ENCODE measurements around the gene DPH6. TPM values are rescaled to one million over a fixed set of nuclear protein-coding genes. Genes with fewer than 3 reads are reported as not detected.
"Not testable (repeated sequence)": the region's sequence is repeated elsewhere in the genome, so short reads cannot be mapped to it uniquely, and the experiment has no call there.

DPH6 gene
- polyA plus RNA-seq, 2 donors, result 6.8 to 10.7 TPM

DNA sequence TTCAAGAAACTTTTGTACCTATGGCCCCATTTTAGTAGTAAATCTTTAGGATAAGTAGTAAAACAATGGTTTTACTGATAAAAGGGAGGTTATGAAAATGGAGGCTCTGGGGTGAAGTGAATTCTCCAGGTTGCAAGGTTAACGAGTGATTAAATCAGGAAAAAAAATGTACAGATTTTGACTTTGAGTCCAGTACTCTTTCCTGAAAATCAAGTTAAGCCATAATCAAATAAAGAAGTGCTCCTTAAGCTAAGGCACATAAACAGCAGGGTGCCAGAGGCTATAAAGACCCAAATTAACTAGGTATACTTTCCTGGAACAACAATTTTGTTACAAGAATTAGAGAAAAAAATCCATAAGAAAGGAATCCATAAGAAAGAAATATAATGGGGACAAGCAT is 114.7 kb downstream of the DPH6 start:
- Histone ChIP-seq H3K36me3 (ENCODE audit: control insufficient read depth in 2 of 2, insufficient read depth in 2 of 2, low read length in 1 of 2) (no peaks in the 10 kb centered on the region), H3K9me3 (ENCODE audit: control insufficient read depth in 2 of 2, insufficient read depth in 1 of 2, low read depth in 1 of 2, low read length in 1 of 2) (no peaks in the 10 kb centered on the region), H3K27me3 (ENCODE audit: control insufficient read depth in 1 of 2, insufficient read depth in 2 of 2, low read length in 2 of 2) (no peaks in the 10 kb centered on the region), H3K27ac (ENCODE audit: low read depth in 2 of 2, low read length in 1 of 2) (no peak overlapping the region), H3K4me3 (ENCODE audit: low read depth in 1 of 2, low read length in 2 of 2) (no peak overlapping the region), H3K4me1 (ENCODE audit: control insufficient read depth in 2 of 2, insufficient read depth in 2 of 2, low read length in 1 of 2) (no peaks in the 10 kb centered on the region)
- 88 to 94% methylated on average over 1 of the region's 1 CpG for WGBS, 2 donors

- Histone ChIP-seq H3K36me3 (ENCODE audit: control insufficient read depth in 2 of 2, insufficient read depth in 2 of 2, low read length in 1 of 2) (no peaks in the 10 kb centered on the region), H3K4me1 (ENCODE audit: control insufficient read depth in 2 of 2, insufficient read depth in 2 of 2, low read length in 1 of 2) (no peaks in the 10 kb centered on the region), H3K4me3 (ENCODE audit: low read depth in 1 of 2, low read length in 2 of 2) (no peak overlapping the region), H3K9me3 (ENCODE audit: control insufficient read depth in 2 of 2, insufficient read depth in 1 of 2, low read depth in 1 of 2, low read length in 1 of 2) (no peaks in the 10 kb centered on the region), H3K27me3 (ENCODE audit: control insufficient read depth in 1 of 2, insufficient read depth in 2 of 2, low read length in 2 of 2) (no peaks in the 10 kb centered on the region), H3K27ac (ENCODE audit: low read depth in 2 of 2, low read length in 1 of 2) (no peak overlapping the region)
These were observed 115.7 kb downstream of the DPH6 start for GRCh38 chr15:35430301-35430700.

GRCh38 chr15:35427496-35427895 is 118.5 kb downstream of the DPH6 start:
- Histone ChIP-seq H3K27ac (ENCODE audit: low read depth in 2 of 2, low read length in 1 of 2) (no peak overlapping the region), H3K4me3 (ENCODE audit: low read depth in 1 of 2, low read length in 2 of 2) (no peak overlapping the region), H3K9me3 (ENCODE audit: control insufficient read depth in 2 of 2, insufficient read depth in 1 of 2, low read depth in 1 of 2, low read length in 1 of 2) (no peaks in the 10 kb centered on the region), H3K36me3 (ENCODE audit: control insufficient read depth in 2 of 2, insufficient read depth in 2 of 2, low read length in 1 of 2) (no peaks in the 10 kb centered on the region), H3K27me3 (ENCODE audit: control insufficient read depth in 1 of 2, insufficient read depth in 2 of 2, low read length in 2 of 2) (no peaks in the 10 kb centered on the region), H3K4me1 (ENCODE audit: control insufficient read depth in 2 of 2, insufficient read depth in 2 of 2, low read length in 1 of 2) (no peaks in the 10 kb centered on the region)

DNA sequence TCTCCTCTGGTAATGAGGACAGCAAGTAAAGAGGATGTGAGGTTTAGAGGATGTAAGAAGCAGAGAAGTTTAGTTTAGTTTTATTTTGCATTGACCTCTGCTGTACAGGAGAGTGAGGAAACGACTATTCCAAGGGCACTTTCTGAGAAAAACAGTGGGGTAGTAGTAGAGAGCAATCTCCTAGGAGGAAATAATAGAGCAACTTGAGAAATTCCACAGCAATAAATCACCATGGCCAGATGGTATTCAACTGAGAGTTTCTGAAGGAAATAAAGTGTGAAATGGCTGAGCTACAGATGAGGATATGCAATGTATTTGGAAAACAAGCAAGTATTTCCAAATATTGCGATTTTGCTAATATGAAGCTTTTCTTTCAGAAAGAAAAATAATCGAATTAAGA is 118.9 kb downstream of the DPH6 start:
- Histone ChIP-seq H3K27me3 (ENCODE audit: control insufficient read depth in 1 of 2, insufficient read depth in 2 of 2, low read length in 2 of 2) (no peaks in the 10 kb centered on the region), H3K4me3 (ENCODE audit: low read depth in 1 of 2, low read length in 2 of 2) (no peak overlapping the region), H3K4me1 (ENCODE audit: control insufficient read depth in 2 of 2, insufficient read depth in 2 of 2, low read length in 1 of 2) (no peaks in the 10 kb centered on the region), H3K36me3 (ENCODE audit: control insufficient read depth in 2 of 2, insufficient read depth in 2 of 2, low read length in 1 of 2) (no peaks in the 10 kb centered on the region), H3K9me3 (ENCODE audit: control insufficient read depth in 2 of 2, insufficient read depth in 1 of 2, low read depth in 1 of 2, low read length in 1 of 2) (no peaks in the 10 kb centered on the region), H3K27ac (ENCODE audit: low read depth in 2 of 2, low read length in 1 of 2) (no peak overlapping the region)
- 74% methylated on average over 3 of the region's 3 CpGs for WGBS, 2 donors

GRCh38 chr15:35410775-35411174 is 135.2 kb downstream of the DPH6 start:
- Histone ChIP-seq H3K9me3 (ENCODE audit: control insufficient read depth in 2 of 2, insufficient read depth in 1 of 2, low read depth in 1 of 2, low read length in 1 of 2) (no peaks in the 10 kb centered on the region), H3K4me3 (ENCODE audit: low read depth in 1 of 2, low read length in 2 of 2) (no peak overlapping the region), H3K4me1 (ENCODE audit: control insufficient read depth in 2 of 2, insufficient read depth in 2 of 2, low read length in 1 of 2) (no peaks in the 10 kb centered on the region), H3K36me3 (ENCODE audit: control insufficient read depth in 2 of 2, insufficient read depth in 2 of 2, low read length in 1 of 2) (no peaks in the 10 kb centered on the region), H3K27me3 (ENCODE audit: control insufficient read depth in 1 of 2, insufficient read depth in 2 of 2, low read length in 2 of 2) (no peaks in the 10 kb centered on the region), H3K27ac (ENCODE audit: low read depth in 2 of 2, low read length in 1 of 2) (no peak overlapping the region)
- 88 to 93% methylated on average over 1 of the region's 1 CpG for WGBS, 2 donors

GRCh38 chr15:35399901-35400300 is 146.1 kb downstream of the DPH6 start:
- Histone ChIP-seq H3K4me3 (ENCODE audit: low read depth in 1 of 2, low read length in 2 of 2) (no peak overlapping the region), H3K27me3 (ENCODE audit: control insufficient read depth in 1 of 2, insufficient read depth in 2 of 2, low read length in 2 of 2) (no peaks in the 10 kb centered on the region), H3K36me3 (ENCODE audit: control insufficient read depth in 2 of 2, insufficient read depth in 2 of 2, low read length in 1 of 2) (no peaks in the 10 kb centered on the region), H3K4me1 (ENCODE audit: control insufficient read depth in 2 of 2, insufficient read depth in 2 of 2, low read length in 1 of 2) (no peaks in the 10 kb centered on the region), H3K27ac (ENCODE audit: low read depth in 2 of 2, low read length in 1 of 2) (no peak overlapping the region), H3K9me3 (ENCODE audit: control insufficient read depth in 2 of 2, insufficient read depth in 1 of 2, low read depth in 1 of 2, low read length in 1 of 2) (no peaks in the 10 kb centered on the region)
- WGBS, 2 donors, result 92 to 95% methylated on average over 3 of the region's 3 CpGs

DNA sequence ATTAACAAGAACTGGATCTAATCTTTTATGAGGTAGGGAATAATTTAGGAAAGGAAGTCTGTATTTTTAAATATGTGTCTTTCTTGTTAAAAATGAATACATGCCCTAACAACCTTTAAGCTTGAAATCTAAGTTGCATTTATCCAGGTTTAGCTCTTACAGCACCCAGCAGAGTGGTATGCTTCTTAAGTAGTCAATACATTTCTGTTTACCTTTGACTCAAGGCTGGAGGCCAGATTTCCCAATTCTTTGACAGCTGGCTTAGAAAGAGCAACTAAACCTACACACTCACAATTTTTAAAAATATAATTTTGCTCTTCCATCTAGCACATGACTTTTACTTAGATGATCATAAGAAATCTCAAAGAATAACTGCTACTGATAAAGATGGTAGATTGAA is 148.9 kb downstream of the DPH6 start:
- no peaks in the 10 kb centered on the region for H3K36me3 ChIP-seq (ENCODE audit: control insufficient read depth in 2 of 2, insufficient read depth in 2 of 2, low read length in 1 of 2)
- H3K4me1 ChIP-seq (ENCODE audit: control insufficient read depth in 2 of 2, insufficient read depth in 2 of 2, low read length in 1 of 2), result no peaks in the 10 kb centered on the region
- no peaks in the 10 kb centered on the region for H3K27me3 ChIP-seq (ENCODE audit: control insufficient read depth in 1 of 2, insufficient read depth in 2 of 2, low read length in 2 of 2)
- no peaks in the 10 kb centered on the region for H3K9me3 ChIP-seq (ENCODE audit: control insufficient read depth in 2 of 2, insufficient read depth in 1 of 2, low read depth in 1 of 2, low read length in 1 of 2)
- H3K4me3 ChIP-seq (ENCODE audit: low read depth in 1 of 2, low read length in 2 of 2), result no peak overlapping the region
- no peak overlapping the region for H3K27ac ChIP-seq (ENCODE audit: low read depth in 2 of 2, low read length in 1 of 2)

DNA sequence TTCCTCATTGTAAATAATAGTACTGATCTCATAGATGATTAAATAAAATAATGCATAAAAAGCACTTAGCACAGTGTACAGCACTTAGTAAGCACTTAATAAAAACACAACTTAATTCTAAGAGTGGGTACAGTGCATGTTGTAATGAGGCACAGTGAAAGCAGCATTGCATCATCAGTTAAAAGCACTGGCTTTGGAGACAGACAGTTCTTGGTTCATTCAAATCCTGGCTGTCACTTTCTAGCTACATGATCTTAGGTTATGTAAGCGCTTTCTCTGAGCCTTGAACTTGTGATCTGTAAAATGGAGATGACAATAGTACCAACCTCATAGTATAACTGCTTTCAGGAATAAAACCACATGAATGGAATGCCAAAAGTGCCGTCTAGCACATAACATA is 151.5 kb downstream of the DPH6 start:
- no peak overlapping the region for H3K27ac ChIP-seq (ENCODE audit: low read depth in 2 of 2, low read length in 1 of 2)
- 97 to 98% methylated on average over 2 of the region's 2 CpGs for WGBS, 2 donors
- H3K4me3 ChIP-seq (ENCODE audit: low read depth in 1 of 2, low read length in 2 of 2), result no peak overlapping the region
- H3K36me3 ChIP-seq (ENCODE audit: control insufficient read depth in 2 of 2, insufficient read depth in 2 of 2, low read length in 1 of 2), result no peaks in the 10 kb centered on the region
- no peaks in the 10 kb centered on the region for H3K27me3 ChIP-seq (ENCODE audit: control insufficient read depth in 1 of 2, insufficient read depth in 2 of 2, low read length in 2 of 2)
- no peaks in the 10 kb centered on the region for H3K4me1 ChIP-seq (ENCODE audit: control insufficient read depth in 2 of 2, insufficient read depth in 2 of 2, low read length in 1 of 2)
- H3K9me3 ChIP-seq (ENCODE audit: control insufficient read depth in 2 of 2, insufficient read depth in 1 of 2, low read depth in 1 of 2, low read length in 1 of 2), result peaks cover 0 to 2% of the 10 kb centered on the region in 2 donors

DNA sequence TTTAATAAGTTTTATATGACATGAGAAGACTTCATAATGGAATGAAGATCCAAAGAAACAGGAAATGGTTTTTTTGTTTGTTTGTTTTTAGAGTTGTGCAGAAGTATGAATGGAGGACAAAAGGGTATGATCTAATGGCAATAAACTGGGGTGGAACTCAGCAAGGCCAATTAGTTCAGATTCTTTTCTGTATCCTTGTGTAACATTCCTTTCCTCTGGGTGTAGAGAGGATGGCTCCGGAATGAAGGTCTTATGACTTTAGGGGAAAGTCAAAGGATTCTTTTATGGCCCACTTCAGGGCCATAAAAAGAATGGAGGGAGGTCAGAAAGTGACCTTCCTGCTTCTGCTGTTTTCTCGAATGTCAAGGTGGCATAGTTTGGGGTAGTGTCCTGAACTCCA is 152.6 kb downstream of the DPH6 start:
- no peak overlapping the region for H3K27ac ChIP-seq (ENCODE audit: low read depth in 2 of 2, low read length in 1 of 2)
- H3K27me3 ChIP-seq (ENCODE audit: control insufficient read depth in 1 of 2, insufficient read depth in 2 of 2, low read length in 2 of 2), result no peaks in the 10 kb centered on the region
- peaks cover 0 to 2% of the 10 kb centered on the region in 2 donors for H3K9me3 ChIP-seq (ENCODE audit: control insufficient read depth in 2 of 2, insufficient read depth in 1 of 2, low read depth in 1 of 2, low read length in 1 of 2)
- H3K4me1 ChIP-seq (ENCODE audit: control insufficient read depth in 2 of 2, insufficient read depth in 2 of 2, low read length in 1 of 2), result no peaks in the 10 kb centered on the region
- H3K36me3 ChIP-seq (ENCODE audit: control insufficient read depth in 2 of 2, insufficient read depth in 2 of 2, low read length in 1 of 2), result no peaks in the 10 kb centered on the region
- no peak overlapping the region for H3K4me3 ChIP-seq (ENCODE audit: low read depth in 1 of 2, low read length in 2 of 2)
- WGBS, 2 donors, result 76 to 92% methylated on average over 2 of the region's 2 CpGs

DNA sequence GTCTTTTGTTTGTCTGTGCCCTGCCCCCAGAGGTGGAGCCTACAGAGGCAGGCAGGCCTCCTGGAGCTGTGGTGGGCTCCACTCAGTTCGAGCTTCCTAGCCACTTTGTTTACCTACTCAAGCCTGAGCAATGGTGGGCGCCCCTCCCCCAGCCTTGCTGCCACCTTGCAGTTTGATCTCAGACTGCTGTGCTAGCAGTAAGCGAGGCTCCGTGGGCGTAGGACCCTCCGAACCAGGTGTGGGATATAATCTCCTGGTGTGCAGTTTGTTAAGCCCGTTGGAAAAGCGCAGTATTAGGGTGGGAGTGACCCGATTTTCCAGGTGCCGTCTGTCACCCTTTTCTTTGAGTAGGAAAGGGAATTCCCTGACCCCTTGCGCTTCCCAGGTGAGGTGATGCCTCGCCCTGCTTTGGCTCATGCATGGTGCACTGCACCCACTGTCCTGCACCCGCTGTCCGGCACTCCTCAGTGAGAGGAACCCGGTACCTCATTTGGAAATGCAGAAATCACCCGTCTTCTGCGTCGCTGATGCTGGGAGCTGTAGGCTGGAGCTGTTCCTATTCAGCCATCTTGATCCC is 154.5 kb downstream of the DPH6 start:
- not testable (repeated sequence) for H3K27me3 ChIP-seq (ENCODE audit: control insufficient read depth in 1 of 2, insufficient read depth in 2 of 2, low read length in 2 of 2); H3K27ac ChIP-seq (ENCODE audit: low read depth in 2 of 2, low read length in 1 of 2); H3K4me3 ChIP-seq (ENCODE audit: low read depth in 1 of 2, low read length in 2 of 2); H3K36me3 ChIP-seq (ENCODE audit: control insufficient read depth in 2 of 2, insufficient read depth in 2 of 2, low read length in 1 of 2); H3K4me1 ChIP-seq (ENCODE audit: control insufficient read depth in 2 of 2, insufficient read depth in 2 of 2, low read length in 1 of 2); H3K9me3 ChIP-seq (ENCODE audit: control insufficient read depth in 2 of 2, insufficient read depth in 1 of 2, low read depth in 1 of 2, low read length in 1 of 2)
- 96% methylated on average over 18 of the region's 18 CpGs for WGBS, 2 donors
